ENCODE data around the gene MAGEB3. TPM values are rescaled to one million over a fixed set of nuclear protein-coding genes. Genes with fewer than 3 reads are reported as not detected.

Gene MAGEB3
- polyA plus RNA-seq, 4 donors, result not detected

- Histone ChIP-seq H3K27ac (ENCODE audit: low read depth in 1 of 3, low read length in 2 of 3) (no peak overlapping the region), H3K36me3 (ENCODE audit: control insufficient read depth in 3 of 3, insufficient read depth in 2 of 3, low read depth in 1 of 3, low read length in 3 of 3) (no peaks in the 10 kb centered on the region), H3K4me3 (ENCODE audit: low read depth in 1 of 3, low read length in 3 of 3) (no peak overlapping the region), H3K9me3 (ENCODE audit: control insufficient read depth in 2 of 2, insufficient read depth in 1 of 2, low read depth in 1 of 2, low read length in 1 of 2) (no peaks in the 10 kb centered on the region), H3K4me1 (ENCODE audit: control insufficient read depth in 3 of 3, insufficient read depth in 2 of 3, low read depth in 1 of 3, low read length in 2 of 3) (no peaks in the 10 kb centered on the region), H3K27me3 (ENCODE audit: control insufficient read depth in 3 of 3, insufficient read depth in 3 of 3, low read length in 3 of 3) (no peaks in the 10 kb centered on the region)
- no peak for DNase-seq
- WGBS, 3 donors, result 49 to 78% (median 63%) methylated on average over 3 of the region's 3 CpGs
- FAIRE-seq, result no peak
Measured at GRCh38 chrX:30283456-30284200, 53.2 kb downstream of the MAGEB3 start.

Other genes with a start within 250 kb of the MAGEB3 start
- not detected for gene MAGEB2, start 15.1 kb upstream of the MAGEB3 start, polyA plus RNA-seq
- not detected for gene MAGEB4, start 11.3 kb downstream of the MAGEB3 start, polyA plus RNA-seq
- gene MAGEB1, start 16.5 kb downstream of the MAGEB3 start, polyA plus RNA-seq, result not detected
- gene NR0B1, start 78.7 kb downstream of the MAGEB3 start, polyA plus RNA-seq, result under 1 TPM in 1 of 4 donors, not detected in 3; 0.18 TPM